GM12878 (cell line): Measurements from ENCODE around the gene DLG2. TPM values are rescaled to one million over a fixed set of nuclear protein-coding genes. Genes with fewer than 3 reads are reported as not detected.

ENCODE experiments used
- ATAC-seq: fragments of 200-7000 bp; cut with Tn5 transposase; 3 replicates; pipeline ENCODE4 v1.9.1; 2020; ENCODE audit warnings: mild to moderate bottlenecking, moderate library complexity
- BruUV-seq: library from RNA; stranded (reverse); fragments of 400-500 nt; replicated peaks from 2 replicates; lab custom pipeline; 2021; lab: Mats Ljungman, UMichigan
- CTCF ChIA-PET: fragments of 300-600 bp; sonication (Branson Sonifier 250); formaldehyde crosslinking; extraction: SDS; loops from one replicate; lab custom pipeline; 2021; ENCODE audit warnings: inconsistent platforms; lab: Yijun Ruan, JAX
- POLR2A ChIA-PET: fragments of 350-600 bp; formaldehyde crosslinking; extraction: SDS; loops from one replicate; lab custom pipeline; 2021; ENCODE audit warnings: inconsistent platforms; lab: Charles Lee
- RAD21 ChIA-PET: fragments of 300-600 bp; sonication (Branson Sonifier 250); formaldehyde crosslinking; loops from one replicate; lab custom pipeline; 2023; ENCODE audit warnings: antibody characterized with exemption; ENCODE audit not compliant: unreplicated experiment; lab: Charles Lee
- SMC1A ChIA-PET: fragments of 300-600 bp; sonication (Branson Sonifier 250); formaldehyde crosslinking; loops from one replicate; lab custom pipeline; 2023; ENCODE audit not compliant: unreplicated experiment, uncharacterized antibody; lab: Charles Lee
- DNase-seq: peaks from one replicate; pipeline ENCODE4 v3.0.0-alpha.2; 2011; ENCODE audit warnings: low read depth, low spot score
- FAIRE-seq: peaks from 3 replicates; lab custom pipeline; 2011; peaks lifted over from hg19 to GRCh38; lab: Jason Lieb, UNC
- H2AFZ ChIP-seq: 2 replicates; pipeline ENCODE4 v1.6.0; 2011; ENCODE audit warnings: low read depth, low read length, control low read depth; ENCODE audit not compliant: control insufficient read depth
- H3K27ac ChIP-seq: 2 replicates; pipeline ENCODE4 v1.5.1; 2011; ENCODE audit warnings: control low read depth; ENCODE audit not compliant: control insufficient read depth, insufficient read depth
- H3K27me3 ChIP-seq, 2 experiments: replicated peaks in 1 of 2; 2 replicates each; pipeline versions ENCODE4 v1.6.0 to v1.6.1; 2011; ENCODE audit warnings: low read length in 1 of 2; ENCODE audit not compliant: control insufficient read depth in 2 of 2, insufficient read depth in 2 of 2
- H3K36me3 ChIP-seq, 2 experiments: 2 replicates each; pipeline ENCODE4 v1.5.1; 2011; ENCODE audit warnings: low read length in 1 of 2; ENCODE audit not compliant: control insufficient read depth in 2 of 2, insufficient read depth in 2 of 2
- H3K4me1 ChIP-seq: 2 replicates; pipeline ENCODE4 v1.6.1; 2011; ENCODE audit warnings: mild to moderate bottlenecking, low read length, moderate library complexity, mixed read lengths; ENCODE audit not compliant: control insufficient read depth, insufficient read depth
- H3K4me2 ChIP-seq: 2 replicates; pipeline ENCODE4 v1.6.0; 2011; ENCODE audit warnings: control low read depth; ENCODE audit not compliant: control insufficient read depth, insufficient read depth
- H3K4me3 ChIP-seq: fragments of 200-600 bp; sonication (generic); 2 replicates; pipeline ENCODE4 v1.5.1; 2016
- H3K79me2 ChIP-seq: 2 replicates; pipeline ENCODE4 v1.6.0; 2011; ENCODE audit warnings: low read length; ENCODE audit not compliant: control insufficient read depth, insufficient read depth
- H3K9ac ChIP-seq: 2 replicates; pipeline ENCODE4 v1.8.0; 2011; ENCODE audit warnings: low read length, control low read depth, mixed read lengths; ENCODE audit not compliant: control insufficient read depth, insufficient read depth
- H3K9me3 ChIP-seq: replicated peaks from 3 replicates; pipeline ENCODE4 v1.5.1; 2011; ENCODE audit warnings: mild to moderate bottlenecking, low read length; ENCODE audit not compliant: control insufficient read depth, insufficient read depth
- H4K20me1 ChIP-seq: 2 replicates; pipeline ENCODE4 v1.6.0; 2011; ENCODE audit not compliant: control insufficient read depth, insufficient read depth
- MTA3 ChIP-seq: IDR thresholded peaks from 2 replicates; pipeline ENCODE4 v1.6.1; 2012; ENCODE audit warnings: low read length, inconsistent platforms, borderline replicate concordance
- RCOR1 ChIP-seq: conservative IDR thresholded peaks from 2 replicates; pipeline ENCODE4 v1.6.1; 2012; ENCODE audit warnings: low read depth, low read length, improper control_type of control experiment
- TARDBP ChIP-seq: IDR thresholded peaks from 2 replicates; pipeline ENCODE4 v1.6.1; 2016; ENCODE audit warnings: borderline replicate concordance
- YBX1 ChIP-seq: fragments of 450-650 bp; IDR thresholded peaks from 2 replicates; pipeline ENCODE4 v1.6.1; 2016; ENCODE audit warnings: antibody characterized with exemption
- WGBS: methylation state at CpG from one replicate; pipeline ENCODE4 v1.1.6; 2016; ENCODE audit warnings: low lambda C conversion rate; ENCODE audit not compliant: insufficient replicate concordance, insufficient coverage; ENCODE audit errors: missing lambda C conversion rate; 5-methylcytosine and 5-hydroxymethylcytosine counted together
- in situ Hi-C: fragments of 300-500 bp; cut with MboI; formaldehyde crosslinking; loops from 9 replicates; pipeline ENCODE4 v1.14.3; 2018; ENCODE audit warnings: mixed read lengths
- intact Hi-C: fragments of 100-400 bp; cut with micrococcal nuclease; formaldehyde crosslinking; loops from one replicate; pipeline ENCODE4 v1.14.2; 2022; ENCODE audit not compliant: unreplicated experiment
- polyA plus RNA-seq, 11 experiments: library from polyadenylated mRNA; depleted of rRNA in 4 of 11; unstranded in 6 of 11; stranded (reverse) in 5 of 11; fragments of >200 nt; fragmentation: Nextera tagmentation in 4 of 11; fragmentation: Illumina TruSeq in 1 of 11; extraction: Ambion mirVana in 4 of 11; extraction: Trizol in 1 of 11; gene quantifications; 1 replicate in 1 of 11; 2 replicates in 10 of 11; pipeline versions ENCODE4 v1.2.1 to v1.2.3, GENCODE V29; 2011 to 2016; ENCODE audit warnings: inconsistent platforms in 2 of 11, missing spikeins in 2 of 11, low read depth in 1 of 11
- total RNA-seq, 4 experiments: library from RNA; depleted of rRNA in 3 of 4; stranded (reverse); fragments of >200 nt in 3 of 4; fragmentation: Illumina TruSeq in 1 of 4; extraction: Trizol in 1 of 4; gene quantifications; 2 replicates each; pipeline versions ENCODE4 v1.2.1 to v1.2.3, GENCODE V29; 2013 to 2021
- TF ChIP-seq, protein P1 (sequence below): IDR thresholded peaks from 2 replicates; pipeline ENCODE4 v1.6.1; 2012; ENCODE audit warnings: low read depth, low read length, improper control_type of control experiment
- TF ChIP-seq, protein P2 (sequence below): fragments of 450-650 bp; IDR thresholded peaks from 2 replicates; pipeline ENCODE4 v1.6.1; 2017; ENCODE audit warnings: mild to moderate bottlenecking, moderate library complexity

The DLG2 gene
- total and polyA plus RNA-seq, 10 of the 15 experiments (the other 5 are each of a cell fraction or from before 2014, with no cell fraction given): 0.09 to 0.98 (median 0.35) TPM

DNA sequence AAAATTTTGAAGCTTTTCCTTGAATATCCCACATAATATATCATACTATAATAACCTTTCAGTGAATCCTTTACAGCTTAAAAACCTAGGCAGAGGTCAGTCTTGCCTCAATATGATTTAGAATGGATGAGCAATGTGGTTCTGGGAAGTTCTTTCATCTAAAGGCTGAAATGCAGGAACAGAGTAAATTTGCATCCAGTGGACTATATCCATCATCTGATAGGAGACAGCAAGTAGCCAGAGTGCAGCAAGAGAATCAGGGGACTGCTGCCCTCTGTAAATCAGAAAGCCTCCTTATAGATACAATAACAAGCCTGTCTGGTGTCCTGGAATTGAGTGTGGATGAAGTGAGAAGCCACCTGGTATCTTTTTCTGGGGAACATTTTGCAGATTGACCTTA is 1592.7 kb downstream of the DLG2 start (continued):
- no peak for TF ChIP-seq RCOR1
- TF ChIP-seq, all 136 proteins: peak for 0

DNA sequence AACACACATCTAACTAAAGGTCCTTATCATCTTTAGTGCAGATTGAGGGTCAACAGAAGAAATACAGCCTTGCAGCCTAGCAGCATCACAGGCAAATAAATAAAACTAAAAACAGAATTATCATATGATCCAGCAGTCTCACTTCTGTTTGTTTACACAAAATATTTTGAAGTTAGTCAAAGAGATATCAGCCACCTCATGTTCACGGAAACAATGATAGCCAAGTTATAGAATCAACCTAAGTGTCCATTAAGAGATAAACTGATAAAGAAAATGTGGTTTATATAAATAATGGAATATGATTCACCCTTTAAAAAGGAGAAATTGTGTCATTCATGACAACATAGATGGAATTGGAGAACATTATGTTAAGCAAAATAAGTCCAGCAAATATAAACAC is 1602.9 kb downstream of the DLG2 start:
- TF ChIP-seq, protein P1, sequence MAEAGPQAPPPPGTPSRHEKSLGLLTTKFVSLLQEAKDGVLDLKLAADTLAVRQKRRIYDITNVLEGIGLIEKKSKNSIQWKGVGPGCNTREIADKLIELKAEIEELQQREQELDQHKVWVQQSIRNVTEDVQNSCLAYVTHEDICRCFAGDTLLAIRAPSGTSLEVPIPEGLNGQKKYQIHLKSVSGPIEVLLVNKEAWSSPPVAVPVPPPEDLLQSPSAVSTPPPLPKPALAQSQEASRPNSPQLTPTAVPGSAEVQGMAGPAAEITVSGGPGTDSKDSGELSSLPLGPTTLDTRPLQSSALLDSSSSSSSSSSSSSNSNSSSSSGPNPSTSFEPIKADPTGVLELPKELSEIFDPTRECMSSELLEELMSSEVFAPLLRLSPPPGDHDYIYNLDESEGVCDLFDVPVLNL: no peak
- TF ChIP-seq TARDBP (no peak), MTA3 (no peak), YBX1 (no peak)
- TF ChIP-seq, protein P2, sequence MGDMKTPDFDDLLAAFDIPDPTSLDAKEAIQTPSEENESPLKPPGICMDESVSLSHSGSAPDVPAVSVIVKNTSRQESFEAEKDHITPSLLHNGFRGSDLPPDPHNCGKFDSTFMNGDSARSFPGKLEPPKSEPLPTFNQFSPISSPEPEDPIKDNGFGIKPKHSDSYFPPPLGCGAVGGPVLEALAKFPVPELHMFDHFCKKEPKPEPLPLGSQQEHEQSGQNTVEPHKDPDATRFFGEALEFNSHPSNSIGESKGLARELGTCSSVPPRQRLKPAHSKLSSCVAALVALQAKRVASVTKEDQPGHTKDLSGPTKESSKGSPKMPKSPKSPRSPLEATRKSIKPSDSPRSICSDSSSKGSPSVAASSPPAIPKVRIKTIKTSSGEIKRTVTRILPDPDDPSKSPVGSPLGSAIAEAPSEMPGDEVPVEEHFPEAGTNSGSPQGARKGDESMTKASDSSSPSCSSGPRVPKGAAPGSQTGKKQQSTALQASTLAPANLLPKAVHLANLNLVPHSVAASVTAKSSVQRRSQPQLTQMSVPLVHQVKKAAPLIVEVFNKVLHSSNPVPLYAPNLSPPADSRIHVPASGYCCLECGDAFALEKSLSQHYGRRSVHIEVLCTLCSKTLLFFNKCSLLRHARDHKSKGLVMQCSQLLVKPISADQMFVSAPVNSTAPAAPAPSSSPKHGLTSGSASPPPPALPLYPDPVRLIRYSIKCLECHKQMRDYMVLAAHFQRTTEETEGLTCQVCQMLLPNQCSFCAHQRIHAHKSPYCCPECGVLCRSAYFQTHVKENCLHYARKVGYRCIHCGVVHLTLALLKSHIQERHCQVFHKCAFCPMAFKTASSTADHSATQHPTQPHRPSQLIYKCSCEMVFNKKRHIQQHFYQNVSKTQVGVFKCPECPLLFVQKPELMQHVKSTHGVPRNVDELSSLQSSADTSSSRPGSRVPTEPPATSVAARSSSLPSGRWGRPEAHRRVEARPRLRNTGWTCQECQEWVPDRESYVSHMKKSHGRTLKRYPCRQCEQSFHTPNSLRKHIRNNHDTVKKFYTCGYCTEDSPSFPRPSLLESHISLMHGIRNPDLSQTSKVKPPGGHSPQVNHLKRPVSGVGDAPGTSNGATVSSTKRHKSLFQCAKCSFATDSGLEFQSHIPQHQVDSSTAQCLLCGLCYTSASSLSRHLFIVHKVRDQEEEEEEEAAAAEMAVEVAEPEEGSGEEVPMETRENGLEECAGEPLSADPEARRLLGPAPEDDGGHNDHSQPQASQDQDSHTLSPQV: no peak
- Histone ChIP-seq H3K9me3 (no peaks in the 10 kb centered on the region), H3K79me2 (no peaks in the 10 kb centered on the region), H4K20me1 (no peaks in the 10 kb centered on the region), H3K9ac (no peak overlapping the region), H3K27me3 (no peaks in the 10 kb centered on the region), H3K4me2 (no peak overlapping the region), H3K4me1 (no peaks in the 10 kb centered on the region), H3K36me3 (no peaks in the 10 kb centered on the region), H3K27ac (no peak overlapping the region), H2AFZ (no peak overlapping the region), H3K4me3 (no peak overlapping the region)
- 25% methylated on average over 1 of the region's 1 CpG for WGBS
- DNase-seq (no peak), FAIRE-seq (no peak), ATAC-seq (no peak)
- no TSS peak for BruUV-seq
- POLR2A ChIA-PET: no interaction called here
- intact Hi-C loops: no loop called here
- in situ Hi-C loops: no loop called here
- RAD21 ChIA-PET: no interaction called here
- CTCF ChIA-PET: no interaction called here
- SMC1A ChIA-PET: no interaction called here
